G401.6 (cell line): Measurements from ENCODE around the gene STK38L.

Source experiments
- FAIRE-seq: peaks from 2 replicates; lab custom pipeline; 2012; peaks lifted over from hg19 to GRCh38; lab: Jason Lieb, UNC

The STK38L gene

DNA sequence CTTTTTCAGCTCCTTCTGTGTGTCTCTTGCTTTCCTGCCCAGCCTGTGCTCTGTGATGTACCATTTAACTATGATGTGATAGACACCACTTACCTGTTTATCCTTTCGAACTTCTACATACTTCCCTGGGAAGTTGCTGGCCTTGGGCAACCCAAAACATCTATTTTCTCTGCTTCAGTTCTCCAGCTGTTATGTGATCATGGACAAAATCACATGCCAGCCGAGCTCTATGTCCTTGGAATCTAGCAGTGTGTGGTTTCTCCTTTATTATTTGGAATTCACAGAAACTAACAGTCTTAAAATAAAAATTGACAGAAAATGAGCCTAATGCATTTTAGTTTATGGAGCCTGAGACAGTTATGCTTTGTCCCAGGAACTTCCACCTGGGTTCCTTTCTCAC, 111.4 kb downstream of the STK38L start:
- no peak for FAIRE-seq

DNA sequence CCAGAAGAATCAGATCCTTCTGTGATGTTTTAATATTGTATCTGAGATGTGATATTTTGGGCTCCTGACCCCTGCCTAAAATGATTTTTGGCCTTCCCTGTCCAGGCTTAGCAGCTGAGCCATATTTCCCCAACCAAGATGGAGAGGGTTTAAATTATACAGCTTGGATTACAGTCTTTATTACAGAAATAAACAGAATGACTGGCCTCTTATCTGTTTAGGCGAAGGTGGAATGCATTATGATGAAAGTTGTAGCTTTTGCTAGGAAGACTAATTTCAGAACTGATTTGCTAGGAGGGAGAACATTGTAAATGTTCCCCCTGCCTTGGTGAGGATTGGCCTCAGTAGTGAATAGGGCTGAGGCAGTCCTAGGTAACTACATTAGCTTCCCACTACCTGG, 111.9 kb downstream of the STK38L start:
- FAIRE-seq = no peak

- FAIRE-seq = no peak
Observed at GRCh38 chr12:27359578-27360340, 115.7 kb downstream of the STK38L start.

DNA sequence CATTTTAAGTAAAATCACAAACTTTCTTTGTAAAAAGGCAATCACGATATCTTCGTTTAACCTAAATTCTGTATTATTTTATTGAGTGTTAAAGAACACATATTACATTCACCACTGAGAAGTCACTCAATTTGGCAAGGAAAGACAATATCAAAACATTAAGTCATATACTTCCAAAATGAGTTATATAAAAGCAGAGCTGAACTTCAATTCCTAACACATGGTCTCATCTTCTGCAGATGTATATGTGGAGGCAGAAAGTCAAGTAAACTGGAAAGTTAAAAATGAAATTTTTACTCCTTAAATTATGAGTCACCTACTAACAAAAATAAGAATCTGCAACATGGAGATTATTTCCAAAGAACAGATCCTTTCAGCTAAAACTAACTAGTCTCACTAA, 117.3 kb downstream of the STK38L start:
- FAIRE-seq = no peak

DNA sequence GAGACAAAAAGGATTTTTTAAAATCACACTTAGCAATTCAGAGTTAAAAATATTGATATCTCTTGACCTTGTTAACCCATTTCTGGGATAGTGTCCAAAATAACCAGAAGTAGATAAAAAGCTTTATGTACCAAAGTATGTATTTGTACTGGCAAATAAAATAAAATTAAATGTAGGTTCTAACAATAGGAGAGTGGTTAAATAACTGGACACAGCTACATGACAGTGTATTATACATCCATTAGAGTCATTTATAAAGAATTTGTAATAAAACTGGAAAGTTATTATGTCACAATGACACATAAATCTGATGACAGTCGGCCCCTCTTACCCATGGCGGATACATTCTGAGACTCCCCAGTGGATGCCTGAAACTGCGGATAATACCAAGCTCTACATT, 122.5 kb downstream of the STK38L start:
- no peak for FAIRE-seq

DNA sequence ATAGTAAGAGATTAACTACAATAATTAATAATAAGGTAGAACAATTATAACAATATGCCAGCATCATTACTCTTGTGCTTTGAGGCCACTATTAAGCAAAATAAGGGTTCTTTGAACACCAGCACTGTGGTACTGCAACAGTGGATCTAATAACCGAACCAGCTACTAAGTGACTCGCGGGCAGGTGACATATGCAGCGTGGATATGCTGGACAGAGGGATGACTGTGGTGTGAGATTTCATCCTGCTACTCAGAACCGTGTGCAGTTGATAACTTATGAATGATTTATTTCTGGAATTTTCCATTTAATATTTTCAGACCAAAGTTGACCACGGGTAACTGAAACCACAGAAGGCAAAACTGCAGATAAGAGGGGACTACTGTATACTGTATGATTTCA, 123.0 kb downstream of the STK38L start:
- no peak for FAIRE-seq
